Thymus (tissue), 11 donors: Measurements from ENCODE around the gene RAB21. TPM values are rescaled to one million over a fixed set of nuclear protein-coding genes. Genes with fewer than 3 reads are reported as not detected.

ENCODE experiments used
- DNase-seq, 9 donors: peaks; one replicate each; pipeline ENCODE4 v3.0.0-alpha.2; 2013; ENCODE audit warnings: low spot score in 9 of 9, low read depth in 6 of 9, missing footprints in 1 of 9
- H3K27ac ChIP-seq, 2 donors: one replicate each; pipeline ENCODE4 v1.5.1; 2013; ENCODE audit warnings: control low read depth in 1 of 2, low read depth in 1 of 2, low read length in 1 of 2, mild to moderate bottlenecking in 1 of 2, moderate library complexity in 1 of 2
- H3K27me3 ChIP-seq, 2 donors: one replicate each; pipeline ENCODE4 v1.5.1; 2013; ENCODE audit warnings: low read length in 1 of 2; ENCODE audit not compliant: control insufficient read depth in 2 of 2, insufficient read depth in 1 of 2
- H3K36me3 ChIP-seq, 2 donors: one replicate each; pipeline ENCODE4 v1.5.1; 2013; ENCODE audit warnings: low read length in 1 of 2, mild to moderate bottlenecking in 1 of 2, moderate library complexity in 1 of 2; ENCODE audit not compliant: control insufficient read depth in 2 of 2, insufficient read depth in 2 of 2
- H3K4me1 ChIP-seq, 2 donors: one replicate each; pipeline ENCODE4 v1.5.1; 2013; ENCODE audit warnings: low read length in 2 of 2; ENCODE audit not compliant: control insufficient read depth in 2 of 2, insufficient read depth in 2 of 2
- H3K4me3 ChIP-seq, 2 donors: one replicate each; pipeline ENCODE4 v1.5.1; 2013; ENCODE audit warnings: low read length in 2 of 2, control low read depth in 1 of 2, mild to moderate bottlenecking in 1 of 2
- H3K9me3 ChIP-seq, 2 donors: one replicate each; pipeline ENCODE4 v1.5.1; 2013; ENCODE audit warnings: low read length in 1 of 2, mild to moderate bottlenecking in 1 of 2; ENCODE audit not compliant: control insufficient read depth in 2 of 2, insufficient read depth in 1 of 2
- WGBS: extraction: QIAGEN DNeasy Blood & Tissue Kit; methylation state at CpG from one replicate; pipeline ENCODE4 v1.1.7; 2013; 5-methylcytosine and 5-hydroxymethylcytosine counted together
- polyA plus RNA-seq: library from polyadenylated mRNA; stranded (reverse); fragments of 200-250 nt; gene quantifications from one replicate; pipeline ENCODE4 v1.2.3, GENCODE V29; 2013
- total RNA-seq: library from RNA; stranded (reverse); fragments of 120-200 nt; gene quantifications from one replicate; pipeline ENCODE4 v1.2.4, GENCODE V29; 2013
- donor health status: healthy.

Gene RAB21
- total and polyA plus RNA-seq, 2 donors: 21.9 to 36.8 TPM

- 55% methylated on average over 4 of the region's 4 CpGs for WGBS
- no peaks in the 10 kb centered on the region for H3K4me1 ChIP-seq
- H3K36me3 ChIP-seq: no peaks in the 10 kb centered on the region
- H3K27me3 ChIP-seq: peaks cover 0 to 7% of the 10 kb centered on the region in 2 donors
- H3K9me3 ChIP-seq: no peaks in the 10 kb centered on the region
- H3K27ac ChIP-seq: no peak overlapping the region
- no peak overlapping the region for H3K4me3 ChIP-seq
- peak in 7 of 9 donors; percentile 21 to 68 (median 48) for DNase-seq
These were observed 7.6 kb upstream of the RAB21 start for GRCh38 chr12:71746974-71747611.

- Histone ChIP-seq H3K27ac (no peak overlapping the region), H3K4me1 (no peaks in the 10 kb centered on the region), H3K27me3 (peaks cover 0 to 7% of the 10 kb centered on the region in 2 donors), H3K9me3 (no peaks in the 10 kb centered on the region), H3K36me3 (no peaks in the 10 kb centered on the region), H3K4me3 (no peak overlapping the region)
- no peak for DNase-seq
- 84% methylated on average over 5 of the region's 5 CpGs for WGBS
These were observed 6.4 kb upstream of the RAB21 start for GRCh38 chr12:71748081-71748850.

- 100% methylated on average over 1 of the region's 1 CpG for WGBS
- peaks cover 0 to 5% of the 10 kb centered on the region in 2 donors for H3K4me1 ChIP-seq
- no peak for DNase-seq
These were observed 5.0 kb upstream of the RAB21 start for GRCh38 chr12:71749666-71750065.

GRCh38 chr12:71752891-71753290 is 1.8 kb upstream of the RAB21 start:
- Histone ChIP-seq H3K4me3 (no peak overlapping the region), H3K9me3 (no peaks in the 10 kb centered on the region), H3K27ac (no peak overlapping the region), H3K27me3 (peaks cover 0 to 7% of the 10 kb centered on the region in 2 donors), H3K4me1 (peaks cover 7 to 16% of the 10 kb centered on the region in 2 donors), H3K36me3 (peaks cover 0 to 4% of the 10 kb centered on the region in 2 donors)
- WGBS: 97% methylated on average over 1 of the region's 1 CpG
- DNase-seq: no peak

More at GRCh38 chr12:71749666-71750065, 5.0 kb upstream of the RAB21 start:
- Histone ChIP-seq H3K4me3 (no peak overlapping the region), H3K27me3 (peaks cover 0 to 7% of the 10 kb centered on the region in 2 donors), H3K36me3 (no peaks in the 10 kb centered on the region), H3K9me3 (no peaks in the 10 kb centered on the region), H3K27ac (no peak overlapping the region)

GRCh38 chr12:71755146-71755892 is 656 bp downstream of the RAB21 start:
- peaks cover 4 to 17% of the 10 kb centered on the region in 2 donors for H3K36me3 ChIP-seq
- 3% methylated on average over 45 of the region's 45 CpGs for WGBS
- H3K4me3 ChIP-seq: peak overlapping the region; percentile 84 to 99
- peak in 6 of 9 donors; percentile 30 to 71 (median 48) for DNase-seq
- H3K27ac ChIP-seq: peak overlapping the region; percentile 88 to 99
- H3K9me3 ChIP-seq: peaks cover 0 to 5% of the 10 kb centered on the region in 2 donors
- peaks cover 0 to 1% of the 10 kb centered on the region in 2 donors for H3K27me3 ChIP-seq
- H3K4me1 ChIP-seq: peaks cover 7 to 16% of the 10 kb centered on the region in 2 donors

GRCh38 chr12:71756054-71756690 is 1.5 kb downstream of the RAB21 start:
- peaks cover 4 to 17% of the 10 kb centered on the region in 2 donors for H3K36me3 ChIP-seq
- no peaks in the 10 kb centered on the region for H3K27me3 ChIP-seq
- WGBS: 88% methylated on average over 5 of the region's 5 CpGs
- peaks cover 0 to 7% of the 10 kb centered on the region in 2 donors for H3K9me3 ChIP-seq
- H3K4me3 ChIP-seq: peak overlapping the region; percentile 84 to 99
- peak overlapping the region; percentile 88 to 99 for H3K27ac ChIP-seq
- no peak for DNase-seq
- H3K4me1 ChIP-seq: peaks cover 7 to 16% of the 10 kb centered on the region in 2 donors

- Histone ChIP-seq H3K4me3 (no peak overlapping the region), H3K27ac (no peak overlapping the region), H3K9me3 (peaks cover 0 to 8% of the 10 kb centered on the region in 2 donors), H3K36me3 (peaks cover 4 to 17% of the 10 kb centered on the region in 2 donors), H3K4me1 (peaks cover 7 to 11% of the 10 kb centered on the region in 2 donors), H3K27me3 (no peaks in the 10 kb centered on the region)
- WGBS: 99% methylated on average over 3 of the region's 3 CpGs
- DNase-seq: no peak
These were observed 5.3 kb downstream of the RAB21 start for GRCh38 chr12:71759941-71760340.

GRCh38 chr12:71760471-71760870 is 5.8 kb downstream of the RAB21 start:
- 59% methylated on average over 3 of the region's 3 CpGs for WGBS
- Histone ChIP-seq H3K27me3 (no peaks in the 10 kb centered on the region), H3K36me3 (peaks cover 4 to 17% of the 10 kb centered on the region in 2 donors), H3K9me3 (peaks cover 0 to 8% of the 10 kb centered on the region in 2 donors), H3K4me1 (peaks cover 7 to 11% of the 10 kb centered on the region in 2 donors), H3K4me3 (no peak overlapping the region), H3K27ac (no peak overlapping the region)
- DNase-seq: no peak
